22Rv1 (cell line): ENCODE measurements around the gene UBR4.

ENCODE experiments used
- CTCF ChIP-seq: fragments of 450-650 bp; IDR thresholded peaks from 2 replicates; pipeline ENCODE4 v1.5.1; 2017; ENCODE audit warnings: mild to moderate bottlenecking
- ZFX ChIP-seq: fragments of 450-650 bp; IDR thresholded peaks from 2 replicates; pipeline ENCODE4 v1.6.1; 2017; ENCODE audit warnings: antibody characterized with exemption, borderline replicate concordance

DNA sequence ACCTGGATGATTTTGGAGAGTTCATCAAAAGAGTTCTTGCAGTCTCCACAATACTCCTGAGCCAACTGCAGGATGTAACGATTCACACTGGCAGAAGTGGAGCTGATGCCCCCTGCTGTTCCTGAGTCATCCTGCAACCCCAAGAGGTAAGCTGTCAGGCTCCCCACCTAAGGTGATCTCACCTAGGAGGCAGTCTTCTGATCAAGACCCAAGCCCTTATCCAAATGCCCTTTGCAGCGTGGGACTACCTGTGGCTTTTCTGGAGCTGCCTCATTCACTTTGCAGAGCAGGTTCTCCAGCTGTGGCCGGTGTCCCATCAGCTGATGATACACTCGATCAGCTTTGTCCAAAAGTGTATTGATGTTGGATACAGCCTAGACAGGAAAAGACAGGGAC, 96.4 kb downstream of the UBR4 start:
- no peak for TF ChIP-seq ZFX
- peak; percentile 51 for TF ChIP-seq CTCF
